Smooth muscle cell (in vitro differentiated cells): ENCODE measurements around the gene CAPN13. TPM values are rescaled to one million over a fixed set of nuclear protein-coding genes. Genes with fewer than 3 reads are reported as not detected.

Experiments
- DNase-seq: peaks from one replicate; lab custom pipeline; 2025; ENCODE audit not compliant: unreplicated experiment; lab: John Stamatoyannopoulos, UW
- H2AFZ ChIP-seq: fragments of 200-600 bp; sonication (generic); 2 replicates; pipeline ENCODE4 v1.6.0; 2016; ENCODE audit warnings: antibody characterized with exemption, low read depth, mild to moderate bottlenecking
- H3F3A ChIP-seq: fragments of 200-600 bp; sonication (generic); 2 replicates; pipeline ENCODE4 v1.6.0; 2017; ENCODE audit warnings: antibody characterized with exemption, low read depth
- H3K27ac ChIP-seq: fragments of 200-600 bp; sonication (generic); 2 replicates; pipeline ENCODE4 v1.5.1; 2016; ENCODE audit warnings: low read depth, mild to moderate bottlenecking
- H3K27me3 ChIP-seq: fragments of 200-600 bp; sonication (generic); 2 replicates; pipeline ENCODE4 v1.6.1; 2016; ENCODE audit warnings: low read depth, mild to moderate bottlenecking
- H3K36me3 ChIP-seq: fragments of 200-600 bp; sonication (generic); 2 replicates; pipeline ENCODE4 v1.5.1; 2016; ENCODE audit warnings: low read depth
- H3K4me1 ChIP-seq: fragments of 200-600 bp; sonication (generic); 2 replicates; pipeline ENCODE4 v1.5.1; 2016; ENCODE audit warnings: low read depth
- H3K4me2 ChIP-seq: fragments of 200-600 bp; sonication (generic); 2 replicates; pipeline ENCODE4 v1.6.0; 2016; ENCODE audit warnings: mild to moderate bottlenecking
- H3K4me3 ChIP-seq: fragments of 200-600 bp; sonication (generic); 2 replicates; pipeline ENCODE4 v1.5.1; 2016; ENCODE audit warnings: mild to moderate bottlenecking
- H3K79me2 ChIP-seq: fragments of 200-600 bp; sonication (generic); 2 replicates; pipeline ENCODE4 v1.6.0; 2016; ENCODE audit warnings: low read depth, mild to moderate bottlenecking
- H3K9ac ChIP-seq: fragments of 200-600 bp; sonication (generic); 2 replicates; pipeline ENCODE4 v1.6.0; 2016; ENCODE audit warnings: low read depth
- H3K9me3 ChIP-seq: fragments of 200-600 bp; sonication (generic); replicated peaks from 2 replicates; pipeline ENCODE4 v1.5.1; 2016; ENCODE audit warnings: low read depth
- H4K20me1 ChIP-seq: fragments of 200-600 bp; sonication (generic); 2 replicates; pipeline ENCODE4 v1.6.0; 2016; ENCODE audit warnings: low read depth
- CTCF ChIP-seq: fragments of 200-600 bp; sonication (generic); IDR thresholded peaks from 2 replicates; pipeline ENCODE4 v1.5.1; 2017; ENCODE audit warnings: borderline replicate concordance, mild to moderate bottlenecking, antibody characterized with exemption; ENCODE audit not compliant: insufficient read depth, poor library complexity, severe bottlenecking
- WGBS: methylation state at CpG from one replicate; pipeline ENCODE4 v1.1.7; 2016; ENCODE audit warnings: low lambda C conversion rate; 5-methylcytosine and 5-hydroxymethylcytosine counted together
- polyA plus RNA-seq: library from polyadenylated mRNA; unstranded; fragments of >200 nt; fragmentation: Nextera tagmentation; extraction: Ambion mirVana; gene quantifications from 2 replicates; pipeline ENCODE4 v1.2.1, GENCODE V29; 2016
- total RNA-seq: library from RNA; depleted of rRNA; stranded (reverse); fragments of >200 nt; gene quantifications from 2 replicates; pipeline ENCODE4 v1.2.3, GENCODE V29; 2014

CAPN13 gene
- total and polyA plus RNA-seq, 2 experiments from 2014 or later, result 0.04 to 0.40 TPM

GRCh38 chr2:30772021-30772705 is 35.1 kb downstream of the CAPN13 start:
- Histone ChIP-seq H3K79me2 (no peaks in the 10 kb centered on the region), H3K9me3 (no peaks in the 10 kb centered on the region), H2AFZ (no peak overlapping the region), H4K20me1 (no peaks in the 10 kb centered on the region), H3K27ac (no peak overlapping the region), H3K4me1 (no peaks in the 10 kb centered on the region), H3F3A (no peaks in the 10 kb centered on the region), H3K4me3 (no peak overlapping the region), H3K27me3 (no peaks in the 10 kb centered on the region), H3K4me2 (no peak overlapping the region), H3K9ac (no peak overlapping the region), H3K36me3 (no peaks in the 10 kb centered on the region)
- no peak for DNase-seq
- 97% methylated on average over 3 of the region's 3 CpGs for WGBS
- no peak for TF ChIP-seq CTCF

GRCh38 chr2:30770816-30771576 is 36.2 kb downstream of the CAPN13 start:
- WGBS, result 96% methylated on average over 11 of the region's 11 CpGs
- no peaks in the 10 kb centered on the region for H3F3A ChIP-seq
- no peak overlapping the region for H2AFZ ChIP-seq
- peaks cover 4% of the 10 kb centered on the region for H3K27me3 ChIP-seq
- H3K9me3 ChIP-seq, result no peaks in the 10 kb centered on the region
- H4K20me1 ChIP-seq, result no peaks in the 10 kb centered on the region
- no peak overlapping the region for H3K4me2 ChIP-seq
- H3K4me3 ChIP-seq, result no peak overlapping the region
- no peaks in the 10 kb centered on the region for H3K36me3 ChIP-seq
- H3K4me1 ChIP-seq, result no peaks in the 10 kb centered on the region
- no peak for DNase-seq
- no peaks in the 10 kb centered on the region for H3K79me2 ChIP-seq
- no peak overlapping the region for H3K27ac ChIP-seq
- no peak for TF ChIP-seq CTCF
- no peak overlapping the region for H3K9ac ChIP-seq

GRCh38 chr2:30769891-30770462 is 37.3 kb downstream of the CAPN13 start:
- H4K20me1 ChIP-seq, result no peaks in the 10 kb centered on the region
- H3K4me2 ChIP-seq, result no peak overlapping the region
- no peak for DNase-seq
- no peaks in the 10 kb centered on the region for H3K36me3 ChIP-seq
- H3K4me1 ChIP-seq, result no peaks in the 10 kb centered on the region
- H3K27me3 ChIP-seq, result peaks cover 7% of the 10 kb centered on the region
- no peak overlapping the region for H2AFZ ChIP-seq
- no peaks in the 10 kb centered on the region for H3K79me2 ChIP-seq
- H3K4me3 ChIP-seq, result no peak overlapping the region
- WGBS, result 80% methylated on average over 10 of the region's 10 CpGs
- no peaks in the 10 kb centered on the region for H3F3A ChIP-seq
- no peaks in the 10 kb centered on the region for H3K9me3 ChIP-seq
- no peak for TF ChIP-seq CTCF
- no peak overlapping the region for H3K9ac ChIP-seq
- no peak overlapping the region for H3K27ac ChIP-seq
